GM19397 (cell line): ENCODE data around the gene CAPZA1.

Source experiments
- ATAC-seq: cut with Tn5 transposase; IDR thresholded peaks from one replicate; pipeline ENCODE4 v1.9.1; 2021; ENCODE audit warnings: mild to moderate bottlenecking, moderate library complexity; ENCODE audit not compliant: unreplicated experiment

Gene CAPZA1

DNA sequence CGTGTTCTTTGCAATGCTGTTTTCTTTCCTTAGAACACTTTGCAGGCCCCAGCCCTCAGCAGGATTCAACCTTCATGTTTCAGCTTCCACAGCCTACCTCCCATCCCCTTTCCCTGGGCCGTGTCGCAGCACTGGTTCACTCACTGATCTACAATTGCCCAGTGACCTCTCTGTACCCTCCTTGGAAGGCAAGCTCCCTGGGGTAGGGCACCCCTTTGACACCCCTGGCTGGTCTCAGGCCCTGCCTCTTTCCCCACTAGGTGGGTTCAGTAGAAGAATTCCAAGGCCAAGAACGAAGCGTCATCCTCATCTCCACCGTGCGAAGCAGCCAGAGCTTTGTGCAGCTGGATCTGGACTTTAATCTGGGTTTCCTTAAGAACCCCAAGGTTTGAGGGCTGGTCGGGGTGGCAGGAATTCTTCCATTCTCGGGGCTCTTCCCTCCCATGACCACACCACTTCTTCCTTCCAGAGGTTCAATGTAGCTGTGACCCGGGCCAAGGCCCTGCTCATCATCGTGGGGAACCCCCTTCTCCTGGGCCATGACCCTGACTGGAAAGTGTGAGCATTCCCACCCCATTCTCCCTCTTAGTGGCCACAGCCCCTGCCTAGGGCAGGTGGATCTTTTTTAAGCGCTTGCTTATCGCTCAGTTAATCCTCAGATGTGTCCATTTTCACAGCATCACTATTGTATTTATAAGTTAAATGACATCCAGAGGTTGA is 80.0 kb downstream of the CAPZA1 start:
- no peak for ATAC-seq

GRCh38 chr1:112700290-112701226 is 80.9 kb downstream of the CAPZA1 start:
- ATAC-seq: peak; percentile 45

DNA sequence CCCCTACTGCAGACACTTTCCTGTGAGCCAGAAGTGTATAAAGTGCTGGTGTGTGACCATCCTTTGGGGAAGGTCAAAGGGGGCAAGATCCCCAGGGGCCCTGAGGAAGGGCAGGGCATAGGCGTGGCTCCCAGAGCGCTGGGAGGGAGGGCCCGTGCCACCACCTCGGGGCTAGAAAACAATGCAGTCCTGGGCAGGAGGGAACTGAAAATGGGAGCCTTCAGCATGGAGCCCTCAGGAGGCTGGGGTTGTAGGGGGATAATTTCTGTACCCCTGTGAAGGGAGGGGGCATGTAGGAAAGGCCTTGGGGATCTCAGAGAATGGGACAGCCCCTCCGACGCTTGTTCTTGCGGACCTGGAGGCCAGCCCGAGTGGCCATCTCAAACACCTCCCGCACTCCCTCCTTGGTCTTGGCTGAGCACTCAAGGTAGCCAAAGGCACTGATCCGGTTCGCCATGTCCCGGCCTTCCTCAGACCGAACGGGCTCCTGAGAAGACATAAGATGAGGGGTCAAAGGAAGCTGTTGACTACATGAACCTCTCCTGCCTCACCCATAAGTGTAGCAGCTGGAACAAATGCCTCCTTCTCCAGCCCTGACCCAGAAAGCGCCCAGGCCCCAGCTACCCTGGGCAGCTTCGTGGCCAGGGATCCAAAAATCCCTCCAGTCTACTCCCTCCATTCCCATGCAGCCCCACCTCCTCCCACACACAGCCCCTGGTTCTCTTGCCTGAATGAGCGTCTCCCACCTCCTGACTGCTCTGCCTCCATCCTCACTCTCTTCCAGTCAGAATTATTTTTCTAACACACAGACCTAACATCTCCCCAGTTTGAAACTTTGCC is 81.8 kb downstream of the CAPZA1 start:
- no peak for ATAC-seq

DNA sequence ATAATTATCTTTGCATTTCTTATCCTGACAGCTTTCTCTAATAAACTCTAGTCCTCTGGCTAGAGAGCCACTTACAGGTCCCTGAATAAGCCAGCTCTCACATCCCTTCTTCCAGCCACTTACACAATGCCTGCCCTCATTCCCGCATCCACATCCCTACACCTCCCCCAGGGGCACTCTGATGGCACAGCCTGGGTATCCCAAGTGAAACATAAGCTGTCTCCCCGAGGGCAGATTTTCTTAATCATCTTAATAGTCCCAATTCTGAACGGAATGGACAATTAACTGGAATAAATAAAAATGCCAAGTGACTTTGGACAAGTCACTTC is 82.4 kb downstream of the CAPZA1 start:
- no peak for ATAC-seq

GRCh38 chr1:112702420-112703261 is 83.0 kb downstream of the CAPZA1 start:
- no peak for ATAC-seq

- no peak for ATAC-seq
These were observed 84.1 kb downstream of the CAPZA1 start for GRCh38 chr1:112703706-112704105.

GRCh38 chr1:112704391-112704933 is 84.8 kb downstream of the CAPZA1 start:
- no peak for ATAC-seq

GRCh38 chr1:112704934-112705627 is 85.4 kb downstream of the CAPZA1 start:
- ATAC-seq: peak; percentile 42

DNA sequence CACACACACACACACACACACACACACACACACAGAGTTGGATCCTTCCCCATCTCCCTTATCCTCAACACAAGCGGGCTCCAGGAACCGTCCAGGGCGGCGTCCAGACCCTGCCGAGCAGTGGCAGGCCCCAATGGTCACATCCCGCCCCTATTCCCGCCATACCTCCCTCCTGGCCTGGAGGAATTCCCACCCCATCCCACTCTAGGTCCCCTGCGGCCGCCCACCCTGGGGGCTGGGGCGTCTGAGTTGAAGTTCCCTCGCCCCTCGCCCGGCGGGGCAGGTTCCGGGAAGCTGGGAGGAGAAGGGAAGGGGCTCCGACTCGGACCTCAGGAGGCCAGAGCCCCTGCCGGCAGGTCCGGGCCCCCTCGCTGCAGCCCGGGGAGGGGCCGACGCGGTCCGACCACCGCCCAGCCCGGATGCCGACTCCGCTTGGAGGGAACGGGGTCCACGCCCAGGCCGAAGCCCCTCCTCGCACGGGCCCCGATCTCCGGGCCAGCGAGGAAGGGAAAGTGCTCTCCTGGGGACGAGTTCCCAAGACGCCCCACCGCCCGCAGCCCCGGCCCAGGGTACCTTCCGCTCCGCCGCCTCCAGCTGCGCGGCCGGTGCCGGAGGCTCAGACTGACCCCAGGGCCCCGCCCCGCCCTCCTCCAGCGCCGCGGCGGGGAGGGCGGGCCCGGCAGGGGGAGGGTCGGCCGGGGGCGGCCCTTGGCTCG is 87.0 kb downstream of the CAPZA1 start, which contains the start of gene RHOC:
RHOC (minus strand) TSS at position 623 of the 716 bp plus-strand sequence. CDS start 3,328 bp downstream, outside the sequence.
- peak; percentile 81 for ATAC-seq

- peak; percentile 67 for ATAC-seq
These were observed 87.8 kb downstream of the CAPZA1 start for GRCh38 chr1:112707221-112708001.

- no peak for ATAC-seq
These were observed 88.4 kb downstream of the CAPZA1 start for GRCh38 chr1:112708002-112708448.

DNA sequence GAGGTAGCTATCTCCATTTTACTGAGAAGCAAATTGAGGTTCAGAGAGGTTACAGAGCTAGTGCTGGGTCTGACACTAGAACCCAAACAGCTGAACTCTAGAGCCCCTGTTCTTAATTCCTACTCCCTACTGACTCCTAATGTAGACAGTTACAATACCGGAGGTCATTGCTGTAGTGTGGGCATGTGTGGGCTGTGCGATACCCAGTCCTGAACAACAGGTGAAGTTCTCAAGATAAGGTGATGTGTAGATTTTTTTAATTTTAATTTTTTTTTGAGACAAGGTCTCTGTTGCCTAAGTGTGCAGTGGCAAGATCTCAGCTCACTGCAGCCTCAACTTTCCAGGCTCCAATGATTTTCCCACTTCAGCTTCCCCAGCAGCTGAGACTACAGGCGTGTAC is 88.9 kb downstream of the CAPZA1 start:
- ATAC-seq: no peak

DNA sequence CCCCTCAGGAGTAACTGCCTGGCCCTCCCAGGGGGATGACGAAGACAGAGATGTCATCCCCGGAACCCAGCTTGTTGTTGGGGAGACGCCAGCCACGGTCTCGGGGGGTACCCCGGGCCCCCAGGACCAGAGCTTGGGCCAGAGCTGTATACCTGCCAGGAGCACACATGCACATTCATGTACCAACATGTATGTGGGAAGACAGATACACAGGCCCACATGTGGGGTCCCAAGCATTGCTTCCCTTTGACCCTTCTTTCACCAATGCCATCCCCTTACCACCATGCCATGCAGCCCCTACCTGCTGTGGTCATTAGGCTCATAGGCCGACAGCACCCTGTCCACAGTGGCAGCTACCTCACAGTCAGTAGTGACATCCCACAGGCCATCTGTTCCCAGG is 90.5 kb downstream of the CAPZA1 start:
- no peak for ATAC-seq

DNA sequence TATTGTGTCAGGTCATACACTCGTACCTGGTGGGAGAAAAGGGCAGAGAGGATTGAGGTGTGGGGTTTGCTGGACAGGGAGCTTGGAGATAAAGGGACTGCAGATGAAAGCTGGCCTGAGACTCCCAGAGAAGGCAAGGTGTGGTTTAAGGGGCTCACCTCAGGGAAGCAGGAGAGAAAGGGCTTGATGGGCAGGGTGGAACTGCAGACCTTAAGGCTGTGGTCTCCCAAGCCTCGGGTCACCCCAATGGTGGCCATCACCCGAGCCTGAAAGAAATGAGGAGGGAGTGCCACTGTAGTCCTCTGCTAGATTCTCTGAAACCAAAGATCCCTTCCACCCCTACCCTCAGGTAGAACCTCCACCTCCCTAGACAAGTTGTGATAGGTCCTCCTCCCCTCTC is 91.0 kb downstream of the CAPZA1 start:
- ATAC-seq: no peak

DNA sequence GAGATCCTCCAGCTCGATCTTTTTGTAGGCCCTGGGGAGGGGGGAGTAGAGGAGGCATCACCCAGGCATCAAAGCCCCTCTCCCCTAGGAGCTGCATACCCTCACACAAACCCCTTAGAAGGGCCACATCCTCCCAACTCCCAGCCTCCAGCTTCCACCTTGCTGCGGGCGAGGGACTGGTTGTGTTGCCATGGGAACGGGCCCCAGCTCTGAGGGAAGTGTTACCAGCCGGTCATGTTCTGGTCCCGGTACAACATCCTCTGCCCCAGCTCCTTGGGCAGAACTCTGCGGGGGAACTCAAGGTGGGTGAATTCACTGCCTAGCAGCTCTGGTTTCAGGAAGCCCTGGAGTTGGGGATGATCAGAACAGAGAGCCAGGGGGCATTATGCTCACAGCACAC is 91.4 kb downstream of the CAPZA1 start:
- no peak for ATAC-seq

- ATAC-seq: no peak
These were observed 92.0 kb downstream of the CAPZA1 start for GRCh38 chr1:112711670-112712069.

DNA sequence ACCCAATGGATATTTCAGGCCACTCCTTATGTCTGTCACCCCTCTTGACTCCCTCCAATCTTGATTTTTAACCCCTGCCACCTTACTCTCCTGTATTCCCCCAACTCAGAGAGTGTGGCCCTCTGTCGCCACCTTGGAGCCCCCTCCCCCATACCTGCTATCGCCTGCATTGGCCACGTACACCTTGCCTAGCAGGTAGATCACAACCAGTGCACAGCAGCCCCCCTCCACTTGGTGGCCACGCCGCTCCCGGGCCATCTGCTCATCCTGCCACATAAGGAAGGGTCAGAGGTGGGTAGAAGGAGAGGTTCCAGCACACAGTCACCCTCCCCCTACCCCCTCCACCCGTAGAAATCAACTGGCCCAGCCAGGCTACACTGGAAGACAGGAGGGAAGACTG is 92.6 kb downstream of the CAPZA1 start:
- ATAC-seq: no peak

DNA sequence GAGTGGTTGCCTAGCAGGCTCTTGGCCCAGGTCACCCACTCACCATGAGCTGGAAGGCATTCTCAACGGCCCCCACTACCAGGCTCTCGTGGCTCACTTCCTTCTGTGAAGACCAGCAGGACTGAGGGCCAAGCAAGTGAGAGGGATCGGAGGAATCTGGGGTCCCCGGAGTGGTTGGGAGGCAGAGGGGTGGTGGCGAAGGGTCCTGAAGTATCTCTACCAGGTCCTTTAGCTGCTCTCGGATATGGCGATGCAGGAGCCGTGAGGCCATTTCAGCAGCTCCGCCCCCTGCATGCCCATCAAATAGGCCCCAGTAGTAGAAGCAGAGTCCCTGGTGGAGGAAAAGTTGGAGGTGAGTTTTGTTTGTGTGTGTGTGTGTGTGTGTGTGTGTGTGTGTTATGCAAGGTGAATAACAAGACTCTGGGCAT is 93.1 kb downstream of the CAPZA1 start:
- no peak for ATAC-seq
